Lower leg skin (tissue), 4 donors: Measurements from ENCODE around the gene FAM229A. TPM values are rescaled to one million over a fixed set of nuclear protein-coding genes. Genes with fewer than 3 reads are reported as not detected.

Experiments used
- DNase-seq, 2 donors: peaks; one replicate each; pipeline ENCODE4 v3.0.0-alpha.2; 2019; ENCODE audit warnings: low spot score in 2 of 2
- H3K4me3 ChIP-seq: fragments of 200-600 bp; sonication (generic); 2 replicates; pipeline ENCODE4 v1.5.1; 2017; ENCODE audit warnings: mild to moderate bottlenecking, low read depth; ENCODE audit not compliant: poor library complexity, severe bottlenecking
- CTCF ChIP-seq, 3 donors: fragments of 450-650 bp; IDR thresholded peaks; one replicate each; pipeline ENCODE4 v1.5.1; 2016; ENCODE audit warnings: antibody characterized with exemption in 3 of 3, mild to moderate bottlenecking in 3 of 3, moderate library complexity in 2 of 3
- POLR2A ChIP-seq, 2 donors: fragments of 450-650 bp; IDR thresholded peaks; one replicate each; pipeline ENCODE4 v1.6.1; 2016 to 2017; ENCODE audit warnings: antibody characterized with exemption in 2 of 2, mild to moderate bottlenecking in 1 of 2, moderate library complexity in 1 of 2
- WGBS, 2 donors: methylation state at CpG; one replicate each; pipeline ENCODE4 v1.1.5; 2018; 5-methylcytosine and 5-hydroxymethylcytosine counted together
- intact Hi-C: fragments of 100-400 bp; cut with DNase I; formaldehyde crosslinking; loops from one replicate; pipeline ENCODE4 v1.15.0; 2023; ENCODE audit warnings: low total_unique reads
- total RNA-seq, 4 donors: library from RNA; depleted of rRNA; stranded (reverse); fragments of >200 nt; gene quantifications; one replicate each; pipeline ENCODE4 v1.1.0, GENCODE V29; 2016

FAM229A gene
- total RNA-seq, 4 donors from 2014 or later: 7.2 to 20.1 (median 8.7) TPM

GRCh38 chr1:32349211-32349708 is 13.0 kb downstream of the FAM229A start:
- TF ChIP-seq POLR2A (IDR thresholded peaks at IDR 0.05) (no peak), CTCF (IDR thresholded peaks at IDR 0.05) (no peak)
- no peak overlapping the region for H3K4me3 ChIP-seq
- intact Hi-C loops: no loop called here
- 61 to 65% methylated on average over 8 of the region's 8 CpGs for WGBS, 2 donors
- DNase-seq: no peak

- 79 to 84% methylated on average over 9 of the region's 9 CpGs for WGBS, 2 donors
- no peak overlapping the region for H3K4me3 ChIP-seq
- TF ChIP-seq POLR2A (IDR thresholded peaks at IDR 0.05) (no peak), CTCF (IDR thresholded peaks at IDR 0.05) (no peak)
- no peak for DNase-seq
- intact Hi-C loops: no loop called here
These were observed 15.6 kb downstream of the FAM229A start for GRCh38 chr1:32346532-32347157.

GRCh38 chr1:32345289-32345827 is 16.9 kb downstream of the FAM229A start:
- TF ChIP-seq POLR2A (IDR thresholded peaks at IDR 0.05) (no peak), CTCF (IDR thresholded peaks at IDR 0.05) (no peak)
- no peak for DNase-seq
- no peak overlapping the region for H3K4me3 ChIP-seq

GRCh38 chr1:32342704-32343103 is 19.6 kb downstream of the FAM229A start:
- TF ChIP-seq CTCF (IDR thresholded peaks at IDR 0.05) (no peak), POLR2A (IDR thresholded peaks at IDR 0.05) (no peak)
- no peak overlapping the region for H3K4me3 ChIP-seq
- DNase-seq: no peak
- intact Hi-C loops: no loop called here
- WGBS, 2 donors: 92 to 93% methylated on average over 10 of the region's 10 CpGs

More at GRCh38 chr1:32345289-32345827, 16.9 kb downstream of the FAM229A start:
- intact Hi-C loops: no loop called here
- WGBS, 2 donors: 51 to 65% methylated on average over 8 of the region's 8 CpGs

- TF ChIP-seq POLR2A (IDR thresholded peaks at IDR 0.05) (no peak), CTCF (IDR thresholded peaks at IDR 0.05) (no peak)
- 48 to 51% methylated on average over 5 of the region's 5 CpGs for WGBS, 2 donors
- DNase-seq: no peak
- H3K4me3 ChIP-seq: no peak overlapping the region
- intact Hi-C loops: no loop called here
These were observed 20.3 kb downstream of the FAM229A start for GRCh38 chr1:32341971-32342370.
